ENCODE results near the gene FRMPD4.

The FRMPD4 gene

GRCh38 chrX:12210971-12211370 lies 72.7 kb downstream of the FRMPD4 start:
- DNase-seq (ENCODE audit: low spot score), result peak; percentile 2

GRCh38 chrX:12223650-12224049 lies 85.4 kb downstream of the FRMPD4 start:
- DNase-seq (ENCODE audit: low spot score), result no peak

GRCh38 chrX:12225107-12225506 lies 86.8 kb downstream of the FRMPD4 start:
- DNase-seq (ENCODE audit: low spot score), result no peak

GRCh38 chrX:12227412-12228041 lies 89.3 kb downstream of the FRMPD4 start:
- DNase-seq (ENCODE audit: low spot score), result no peak

GRCh38 chrX:12228862-12229261 lies 90.6 kb downstream of the FRMPD4 start:
- no peak for DNase-seq (ENCODE audit: low spot score)

- no peak for DNase-seq (ENCODE audit: low spot score)
Measured at GRCh38 chrX:12229986-12230385, 91.7 kb downstream of the FRMPD4 start.

GRCh38 chrX:12234534-12235329 lies 96.5 kb downstream of the FRMPD4 start:
- no peak for DNase-seq (ENCODE audit: low spot score)

GRCh38 chrX:12236156-12236555 lies 97.9 kb downstream of the FRMPD4 start:
- no peak for DNase-seq (ENCODE audit: low spot score)

GRCh38 chrX:12237131-12237530 lies 98.9 kb downstream of the FRMPD4 start:
- no peak for DNase-seq (ENCODE audit: low spot score)

GRCh38 chrX:12237771-12238170 lies 99.5 kb downstream of the FRMPD4 start:
- no peak for DNase-seq (ENCODE audit: low spot score)

- DNase-seq (ENCODE audit: low spot score), result no peak
Measured at GRCh38 chrX:12239356-12240082, 101.2 kb downstream of the FRMPD4 start.

GRCh38 chrX:12240491-12240890 lies 102.2 kb downstream of the FRMPD4 start:
- DNase-seq (ENCODE audit: low spot score), result no peak

- no peak for DNase-seq (ENCODE audit: low spot score)
Measured at GRCh38 chrX:12241026-12241425, 102.8 kb downstream of the FRMPD4 start.

GRCh38 chrX:12245650-12246645 lies 107.7 kb downstream of the FRMPD4 start:
- peak; percentile 10 for DNase-seq (ENCODE audit: low spot score)

- DNase-seq (ENCODE audit: low spot score), result no peak
Measured at GRCh38 chrX:12249997-12250396, 111.7 kb downstream of the FRMPD4 start.

GRCh38 chrX:12263211-12263610 lies 124.9 kb downstream of the FRMPD4 start:
- DNase-seq (ENCODE audit: low spot score), result no peak

- DNase-seq (ENCODE audit: low spot score), result no peak
Measured at GRCh38 chrX:12269484-12269883, 131.2 kb downstream of the FRMPD4 start.

- DNase-seq (ENCODE audit: low spot score), result no peak
Measured at GRCh38 chrX:12278151-12278550, 139.9 kb downstream of the FRMPD4 start.

GRCh38 chrX:12282991-12283390 lies 144.7 kb downstream of the FRMPD4 start:
- DNase-seq (ENCODE audit: low spot score), result no peak

- DNase-seq (ENCODE audit: low spot score), result peak; percentile 18
Measured at GRCh38 chrX:12292996-12293765, 154.9 kb downstream of the FRMPD4 start.

- DNase-seq (ENCODE audit: low spot score), result no peak
Measured at GRCh38 chrX:12297353-12297752, 159.1 kb downstream of the FRMPD4 start.
